Measurements from ENCODE around the gene FAF1.

DNA sequence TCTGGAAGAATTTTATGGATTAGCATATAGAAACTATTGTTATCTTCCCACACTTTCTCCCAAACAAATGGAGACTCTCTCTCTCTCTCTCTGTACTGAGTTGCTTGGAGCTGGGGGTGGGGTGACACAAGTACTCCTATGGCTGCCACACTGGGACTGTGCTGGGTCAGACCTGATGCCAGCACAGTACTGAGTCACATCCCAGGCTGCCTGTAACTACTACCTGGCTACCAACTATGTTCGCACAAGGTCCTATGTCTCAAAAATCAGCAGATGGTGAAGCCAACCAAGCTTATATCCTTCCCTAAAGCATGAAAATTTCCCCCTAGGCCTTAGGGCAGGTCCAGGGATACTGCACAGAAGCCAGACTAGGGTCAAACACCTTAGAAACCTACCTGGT, 66.6 kb downstream of the FAF1 start:
- TF ChIP-seq, protein P1, sequence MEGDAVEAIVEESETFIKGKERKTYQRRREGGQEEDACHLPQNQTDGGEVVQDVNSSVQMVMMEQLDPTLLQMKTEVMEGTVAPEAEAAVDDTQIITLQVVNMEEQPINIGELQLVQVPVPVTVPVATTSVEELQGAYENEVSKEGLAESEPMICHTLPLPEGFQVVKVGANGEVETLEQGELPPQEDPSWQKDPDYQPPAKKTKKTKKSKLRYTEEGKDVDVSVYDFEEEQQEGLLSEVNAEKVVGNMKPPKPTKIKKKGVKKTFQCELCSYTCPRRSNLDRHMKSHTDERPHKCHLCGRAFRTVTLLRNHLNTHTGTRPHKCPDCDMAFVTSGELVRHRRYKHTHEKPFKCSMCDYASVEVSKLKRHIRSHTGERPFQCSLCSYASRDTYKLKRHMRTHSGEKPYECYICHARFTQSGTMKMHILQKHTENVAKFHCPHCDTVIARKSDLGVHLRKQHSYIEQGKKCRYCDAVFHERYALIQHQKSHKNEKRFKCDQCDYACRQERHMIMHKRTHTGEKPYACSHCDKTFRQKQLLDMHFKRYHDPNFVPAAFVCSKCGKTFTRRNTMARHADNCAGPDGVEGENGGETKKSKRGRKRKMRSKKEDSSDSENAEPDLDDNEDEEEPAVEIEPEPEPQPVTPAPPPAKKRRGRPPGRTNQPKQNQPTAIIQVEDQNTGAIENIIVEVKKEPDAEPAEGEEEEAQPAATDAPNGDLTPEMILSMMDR (IDR thresholded peaks at IDR 0.05) = no peak
- TF ChIP-seq POLR2A (IDR thresholded peaks at IDR 0.05) = no peak
